NB4 (cell line): Measurements from ENCODE around the gene STRN4.

Source experiments
- MYC ChIP-seq: IDR thresholded peaks from 2 replicates; pipeline ENCODE4 v1.6.1; 2011; ENCODE audit warnings: low read depth, low read length
- TF ChIP-seq, protein P1 (sequence below): IDR thresholded peaks from one replicate; pipeline ENCODE4 v1.5.1; 2012; ENCODE audit warnings: low read depth, low read length

DNA sequence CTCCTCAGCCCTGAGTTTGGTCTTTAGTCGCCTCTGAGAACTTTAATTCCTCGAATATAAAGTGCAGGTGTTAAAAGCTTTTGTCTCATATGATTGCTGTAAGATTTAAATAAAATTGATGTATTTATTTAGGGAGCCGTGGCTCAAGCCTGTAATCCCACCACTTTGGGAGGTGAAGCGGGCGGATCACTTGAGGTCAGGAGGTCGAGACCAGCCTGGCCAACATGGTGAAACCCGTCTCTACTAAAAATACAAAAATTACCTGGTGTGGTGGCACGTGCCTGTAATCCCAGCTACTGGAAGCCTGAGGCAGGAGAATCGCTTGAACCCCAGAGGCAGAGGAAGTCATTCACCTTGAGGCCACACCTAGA is 42.7 kb upstream of the STRN4 start:
- TF ChIP-seq, protein P1, sequence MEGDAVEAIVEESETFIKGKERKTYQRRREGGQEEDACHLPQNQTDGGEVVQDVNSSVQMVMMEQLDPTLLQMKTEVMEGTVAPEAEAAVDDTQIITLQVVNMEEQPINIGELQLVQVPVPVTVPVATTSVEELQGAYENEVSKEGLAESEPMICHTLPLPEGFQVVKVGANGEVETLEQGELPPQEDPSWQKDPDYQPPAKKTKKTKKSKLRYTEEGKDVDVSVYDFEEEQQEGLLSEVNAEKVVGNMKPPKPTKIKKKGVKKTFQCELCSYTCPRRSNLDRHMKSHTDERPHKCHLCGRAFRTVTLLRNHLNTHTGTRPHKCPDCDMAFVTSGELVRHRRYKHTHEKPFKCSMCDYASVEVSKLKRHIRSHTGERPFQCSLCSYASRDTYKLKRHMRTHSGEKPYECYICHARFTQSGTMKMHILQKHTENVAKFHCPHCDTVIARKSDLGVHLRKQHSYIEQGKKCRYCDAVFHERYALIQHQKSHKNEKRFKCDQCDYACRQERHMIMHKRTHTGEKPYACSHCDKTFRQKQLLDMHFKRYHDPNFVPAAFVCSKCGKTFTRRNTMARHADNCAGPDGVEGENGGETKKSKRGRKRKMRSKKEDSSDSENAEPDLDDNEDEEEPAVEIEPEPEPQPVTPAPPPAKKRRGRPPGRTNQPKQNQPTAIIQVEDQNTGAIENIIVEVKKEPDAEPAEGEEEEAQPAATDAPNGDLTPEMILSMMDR = no peak
- TF ChIP-seq MYC = no peak
